ENCODE measurements around the gene TUBG1. TPM values are rescaled to one million over a fixed set of nuclear protein-coding genes. Genes with fewer than 3 reads are reported as not detected.

TUBG1 gene
- total and polyA plus RNA-seq, 9 of the 15 experiments (the other 6 are each of a cell fraction or from before 2014, with no cell fraction given), result 33.1 to 147 (median 66.0) TPM

- TF ChIP-seq PREB (CRISPR knock-in tag; IDR thresholded peaks at IDR 0.05) (no peak), KAT8 (IDR thresholded peaks at IDR 0.05; ENCODE audit: low read depth) (no peak), ZNF740 (CRISPR knock-in tag; IDR thresholded peaks at IDR 0.05) (no peak), ZNF740 (tag; IDR thresholded peaks at IDR 0.05) (no peak), GTF3C2 (IDR thresholded peaks at IDR 0.05; ENCODE audit: borderline replicate concordance, extremely low read depth, insufficient read length) (no peak)
- TF ChIP-seq, protein P1, sequence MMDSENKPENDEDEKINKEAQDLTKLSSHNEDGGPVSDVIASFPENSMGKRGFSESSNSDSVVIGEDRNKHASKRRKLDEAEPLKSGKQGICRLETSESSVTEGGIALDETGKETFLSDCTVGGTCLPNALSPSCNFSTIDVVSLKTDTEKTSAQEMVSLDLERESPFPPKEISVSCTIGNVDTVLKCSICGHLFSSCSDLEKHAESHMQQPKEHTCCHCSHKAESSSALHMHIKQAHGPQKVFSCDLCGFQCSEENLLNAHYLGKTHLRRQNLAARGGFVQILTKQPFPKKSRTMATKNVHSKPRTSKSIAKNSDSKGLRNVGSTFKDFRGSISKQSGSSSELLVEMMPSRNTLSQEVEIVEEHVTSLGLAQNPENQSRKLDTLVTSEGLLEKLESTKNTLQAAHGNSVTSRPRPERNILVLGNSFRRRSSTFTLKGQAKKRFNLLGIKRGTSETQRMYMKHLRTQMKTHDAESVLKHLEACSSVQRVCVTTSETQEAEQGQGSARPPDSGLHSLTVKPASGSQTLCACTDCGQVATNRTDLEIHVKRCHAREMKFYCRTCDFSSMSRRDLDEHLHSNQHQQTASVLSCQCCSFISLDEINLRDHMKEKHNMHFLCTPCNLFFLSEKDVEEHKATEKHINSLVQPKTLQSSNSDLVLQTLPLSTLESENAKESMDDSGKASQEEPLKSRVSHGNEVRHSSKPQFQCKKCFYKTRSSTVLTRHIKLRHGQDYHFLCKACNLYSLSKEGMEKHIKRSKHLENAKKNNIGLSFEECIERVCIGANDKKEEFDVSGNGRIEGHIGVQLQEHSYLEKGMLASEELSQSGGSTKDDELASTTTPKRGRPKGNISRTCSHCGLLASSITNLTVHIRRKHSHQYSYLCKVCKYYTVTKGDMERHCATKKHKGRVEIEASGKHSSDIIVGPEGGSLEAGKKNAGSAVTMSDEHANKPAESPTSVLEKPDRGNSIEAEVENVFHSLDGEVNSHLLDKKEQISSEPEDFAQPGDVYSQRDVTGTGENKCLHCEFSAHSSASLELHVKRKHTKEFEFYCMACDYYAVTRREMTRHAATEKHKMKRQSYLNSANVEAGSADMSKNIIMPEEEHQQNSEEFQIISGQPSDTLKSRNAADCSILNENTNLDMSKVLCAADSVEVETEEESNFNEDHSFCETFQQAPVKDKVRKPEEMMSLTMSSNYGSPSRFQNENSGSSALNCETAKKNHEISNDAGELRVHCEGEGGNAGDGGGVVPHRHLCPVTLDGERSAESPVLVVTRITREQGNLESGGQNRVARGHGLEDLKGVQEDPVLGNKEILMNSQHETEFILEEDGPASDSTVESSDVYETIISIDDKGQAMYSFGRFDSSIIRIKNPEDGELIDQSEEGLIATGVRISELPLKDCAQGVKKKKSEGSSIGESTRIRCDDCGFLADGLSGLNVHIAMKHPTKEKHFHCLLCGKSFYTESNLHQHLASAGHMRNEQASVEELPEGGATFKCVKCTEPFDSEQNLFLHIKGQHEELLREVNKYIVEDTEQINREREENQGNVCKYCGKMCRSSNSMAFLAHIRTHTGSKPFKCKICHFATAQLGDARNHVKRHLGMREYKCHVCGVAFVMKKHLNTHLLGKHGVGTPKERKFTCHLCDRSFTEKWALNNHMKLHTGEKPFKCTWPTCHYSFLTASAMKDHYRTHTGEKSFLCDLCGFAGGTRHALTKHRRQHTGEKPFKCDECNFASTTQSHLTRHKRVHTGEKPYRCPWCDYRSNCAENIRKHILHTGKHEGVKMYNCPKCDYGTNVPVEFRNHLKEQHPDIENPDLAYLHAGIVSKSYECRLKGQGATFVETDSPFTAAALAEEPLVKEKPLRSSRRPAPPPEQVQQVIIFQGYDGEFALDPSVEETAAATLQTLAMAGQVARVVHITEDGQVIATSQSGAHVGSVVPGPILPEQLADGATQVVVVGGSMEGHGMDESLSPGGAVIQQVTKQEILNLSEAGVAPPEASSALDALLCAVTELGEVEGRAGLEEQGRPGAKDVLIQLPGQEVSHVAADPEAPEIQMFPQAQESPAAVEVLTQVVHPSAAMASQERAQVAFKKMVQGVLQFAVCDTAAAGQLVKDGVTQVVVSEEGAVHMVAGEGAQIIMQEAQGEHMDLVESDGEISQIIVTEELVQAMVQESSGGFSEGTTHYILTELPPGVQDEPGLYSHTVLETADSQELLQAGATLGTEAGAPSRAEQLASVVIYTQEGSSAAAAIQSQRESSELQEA (IDR thresholded peaks at IDR 0.05; ENCODE audit: low read depth), result no peak
- TF ChIP-seq, protein P2, sequence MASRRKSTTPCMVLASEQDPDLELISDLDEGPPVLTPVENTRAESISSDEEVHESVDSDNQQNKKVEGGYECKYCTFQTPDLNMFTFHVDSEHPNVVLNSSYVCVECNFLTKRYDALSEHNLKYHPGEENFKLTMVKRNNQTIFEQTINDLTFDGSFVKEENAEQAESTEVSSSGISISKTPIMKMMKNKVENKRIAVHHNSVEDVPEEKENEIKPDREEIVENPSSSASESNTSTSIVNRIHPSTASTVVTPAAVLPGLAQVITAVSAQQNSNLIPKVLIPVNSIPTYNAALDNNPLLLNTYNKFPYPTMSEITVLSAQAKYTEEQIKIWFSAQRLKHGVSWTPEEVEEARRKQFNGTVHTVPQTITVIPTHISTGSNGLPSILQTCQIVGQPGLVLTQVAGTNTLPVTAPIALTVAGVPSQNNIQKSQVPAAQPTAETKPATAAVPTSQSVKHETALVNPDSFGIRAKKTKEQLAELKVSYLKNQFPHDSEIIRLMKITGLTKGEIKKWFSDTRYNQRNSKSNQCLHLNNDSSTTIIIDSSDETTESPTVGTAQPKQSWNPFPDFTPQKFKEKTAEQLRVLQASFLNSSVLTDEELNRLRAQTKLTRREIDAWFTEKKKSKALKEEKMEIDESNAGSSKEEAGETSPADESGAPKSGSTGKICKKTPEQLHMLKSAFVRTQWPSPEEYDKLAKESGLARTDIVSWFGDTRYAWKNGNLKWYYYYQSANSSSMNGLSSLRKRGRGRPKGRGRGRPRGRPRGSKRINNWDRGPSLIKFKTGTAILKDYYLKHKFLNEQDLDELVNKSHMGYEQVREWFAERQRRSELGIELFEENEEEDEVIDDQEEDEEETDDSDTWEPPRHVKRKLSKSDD (conservative IDR thresholded peaks at IDR 0.05; ENCODE audit: low read length), result no peak
Measured at GRCh38 chr17:42629411-42630009, 20.0 kb downstream of the TUBG1 start (continued).
